SK-N-SH (cell line): Measurements from ENCODE around the gene GRB2. TPM values are rescaled to one million over a fixed set of nuclear protein-coding genes. Genes with fewer than 3 reads are reported as not detected.

Experiments
- CTCF ChIA-PET: fragments of 300-600, 350-600 bp; formaldehyde crosslinking; extraction: SDS; loops from one replicate; lab custom pipeline; 2021; lab: Yijun Ruan, JAX
- POLR2A ChIA-PET: fragments of 350-600 bp; sonication (Branson Sonifier 250); formaldehyde crosslinking; extraction: SDS; loops from one replicate; lab custom pipeline; 2020; ENCODE audit warnings: antibody characterized with exemption, inconsistent platforms; lab: Yijun Ruan, JAX
- DNase-seq: peaks from one replicate; pipeline ENCODE4 v3.0.0; 2012
- H2AFZ ChIP-seq: fragments of 200-600 bp; sonication (generic); 2 replicates; pipeline ENCODE4 v1.8.1; 2016; ENCODE audit warnings: antibody characterized with exemption, mild to moderate bottlenecking, low read depth
- H3F3A ChIP-seq: fragments of 200-600 bp; sonication (generic); replicated peaks from 2 replicates; pipeline ENCODE3; 2016; ENCODE audit warnings: antibody characterized with exemption, mild to moderate bottlenecking; ENCODE audit not compliant: insufficient read depth
- H3K27ac ChIP-seq, 2 experiments: fragments of 200-500 bp in 1 of 2; fragments of 200-600 bp in 1 of 2; sonication (Bioruptor generic) in 1 of 2; sonication (generic), shearing (Covaris generic) in 1 of 2; 2 replicates each; pipeline versions ENCODE4 v1.5.1 to v1.6.1; 2014 to 2016; ENCODE audit warnings: low read depth in 2 of 2, inconsistent platforms in 1 of 2, low read length in 1 of 2, mild to moderate bottlenecking in 1 of 2, mixed read lengths in 1 of 2
- H3K27me3 ChIP-seq: fragments of 200-600 bp; sonication (generic), shearing (Covaris generic); 2 replicates; pipeline ENCODE4 v1.6.1; 2016; ENCODE audit warnings: mixed run types; ENCODE audit not compliant: insufficient read depth
- H3K36me3 ChIP-seq, 2 experiments: fragments of 200-500 bp in 1 of 2; fragments of 200-600 bp in 1 of 2; sonication (Bioruptor generic) in 1 of 2; sonication (generic) in 1 of 2; replicated peaks in 1 of 2; 2 replicates each; pipeline versions ENCODE3 to v1.5.1; 2014 to 2016; ENCODE audit warnings: low read length in 1 of 2, mild to moderate bottlenecking in 1 of 2; ENCODE audit not compliant: insufficient read depth in 2 of 2, control insufficient read depth in 1 of 2
- H3K4me1 ChIP-seq, 2 experiments: fragments of 200-500 bp in 1 of 2; fragments of 200-600 bp in 1 of 2; sonication (Bioruptor generic) in 1 of 2; sonication (generic), shearing (Covaris generic) in 1 of 2; 2 replicates each; pipeline versions ENCODE4 v1.5.1 to v1.6.1; 2014 to 2016; ENCODE audit warnings: low read depth in 1 of 2, low read length in 1 of 2, mixed run types in 1 of 2; ENCODE audit not compliant: insufficient read depth in 2 of 2, control insufficient read depth in 1 of 2
- H3K4me2 ChIP-seq: fragments of 200-600 bp; sonication (generic), shearing (Covaris generic); 2 replicates; pipeline ENCODE4 v1.6.1; 2017; ENCODE audit warnings: mixed run types
- H3K4me3 ChIP-seq, 2 experiments: fragments of 200-500 bp in 1 of 2; fragments of 200-600 bp in 1 of 2; sonication (Bioruptor generic) in 1 of 2; sonication (generic), shearing (Covaris generic) in 1 of 2; 2 replicates each; pipeline versions ENCODE4 v1.5.1 to v1.8.1; 2014 to 2016; ENCODE audit warnings: low read depth in 2 of 2, inconsistent platforms in 1 of 2, low read length in 1 of 2, mild to moderate bottlenecking in 1 of 2, mixed read lengths in 1 of 2, moderate library complexity in 1 of 2
- H3K79me2 ChIP-seq: fragments of 200-600 bp; sonication (generic); 2 replicates; pipeline ENCODE4 v1.8.1; 2017; ENCODE audit warnings: mild to moderate bottlenecking; ENCODE audit not compliant: insufficient read depth
- H3K9ac ChIP-seq: fragments of 200-600 bp; sonication (generic); 2 replicates; pipeline ENCODE4 v1.6.1; 2017; ENCODE audit warnings: mixed run types
- H3K9me2 ChIP-seq: fragments of 200-600 bp; sonication (generic); 2 replicates; pipeline ENCODE4 v1.6.1; 2017; ENCODE audit warnings: mixed run types
- H3K9me3 ChIP-seq: fragments of 200-600 bp; sonication (generic); 2 replicates; pipeline ENCODE4 v1.6.1; 2017; ENCODE audit warnings: mixed run types, mild to moderate bottlenecking, moderate library complexity
- H4K20me1 ChIP-seq: fragments of 200-600 bp; sonication (generic); 2 replicates; pipeline ENCODE4 v1.6.1; 2017; ENCODE audit warnings: mild to moderate bottlenecking, mixed run types; ENCODE audit not compliant: insufficient read depth
- CHD2 ChIP-seq: fragments of 150-350 bp; IDR thresholded peaks from 2 replicates; pipeline ENCODE4 v1.6.1; 2018; ENCODE audit warnings: low read length; ENCODE audit not compliant: partially characterized antibody
- ELF1 ChIP-seq: IDR thresholded peaks from 2 replicates; pipeline ENCODE4 v1.4.0; 2012
- EP300 ChIP-seq, 2 experiments: IDR thresholded peaks; 2 replicates each; pipeline versions ENCODE4 v1.4.0 to v1.6.1; 2012; ENCODE audit warnings: borderline replicate concordance in 1 of 2, low read depth in 1 of 2, low read length in 1 of 2
- EZH2phosphoT487 ChIP-seq: fragments of 200-600 bp; sonication (generic); IDR thresholded peaks from 2 replicates; pipeline ENCODE4 v1.6.1; 2017; ENCODE audit warnings: low read depth, mixed run types, mild to moderate bottlenecking, antibody characterized with exemption, moderate library complexity, borderline replicate concordance
- FOXJ3 ChIP-seq: sonication (generic); formaldehyde crosslinking; IDR thresholded peaks from 2 replicates; pipeline ENCODE4 v1.5.1; 2020; ENCODE audit warnings: mild to moderate bottlenecking, missing genetic modification reagents
- FOXM1 ChIP-seq: IDR thresholded peaks from 2 replicates; pipeline ENCODE4 v1.4.0; 2012; ENCODE audit warnings: low read depth, mild to moderate bottlenecking
- GABPA ChIP-seq: IDR thresholded peaks from 2 replicates; pipeline ENCODE4 v1.4.0; 2012; ENCODE audit warnings: low read depth, mild to moderate bottlenecking
- GATA2 ChIP-seq: sonication (generic); formaldehyde crosslinking; IDR thresholded peaks from 2 replicates; pipeline ENCODE4 v1.5.0; 2020; ENCODE audit warnings: mild to moderate bottlenecking, missing genetic modification reagents
- JUND ChIP-seq: IDR thresholded peaks from 2 replicates; pipeline ENCODE4 v1.4.0; 2012
- MEF2A ChIP-seq: IDR thresholded peaks from 2 replicates; pipeline ENCODE4 v1.4.0; 2012; ENCODE audit warnings: low read depth, borderline replicate concordance
- MXI1 ChIP-seq: IDR thresholded peaks from 2 replicates; pipeline ENCODE4 v1.6.1; 2012; ENCODE audit warnings: mild to moderate bottlenecking, low read depth, low read length, improper control_type of control experiment
- NFIC ChIP-seq: IDR thresholded peaks from 2 replicates; pipeline ENCODE4 v1.4.0; 2012; ENCODE audit warnings: borderline replicate concordance
- POLR2AphosphoS5 ChIP-seq: IDR thresholded peaks from 2 replicates; pipeline ENCODE4 v1.6.1; 2012; ENCODE audit warnings: low read depth, low read length
- RAD21 ChIP-seq: IDR thresholded peaks from 2 replicates; pipeline ENCODE4 v1.6.1; 2012; ENCODE audit warnings: mild to moderate bottlenecking, low read length
- RCOR1 ChIP-seq: fragments of 150-350 bp; IDR thresholded peaks from 2 replicates; pipeline ENCODE4 v1.6.1; 2017; ENCODE audit warnings: antibody characterized with exemption, low read length
- TAF1 ChIP-seq: IDR thresholded peaks from 2 replicates; pipeline ENCODE4 v1.6.1; 2012; ENCODE audit warnings: low read depth, mild to moderate bottlenecking, low read length, moderate library complexity, borderline replicate concordance
- WGBS: methylation state at CpG from one replicate; pipeline ENCODE4 v1.1.6; 2017; ENCODE audit warnings: low lambda C conversion rate; 5-methylcytosine and 5-hydroxymethylcytosine counted together
- polyA plus RNA-seq, 3 experiments: library from polyadenylated mRNA; depleted of rRNA; stranded (reverse); fragments of >200 nt; gene quantifications; 2 replicates each; pipeline ENCODE4 v1.2.3, GENCODE V29; 2012
- TF ChIP-seq, protein P1 (sequence below): IDR thresholded peaks from 2 replicates; pipeline ENCODE4 v1.4.0; 2012; ENCODE audit warnings: low read depth
- TF ChIP-seq, protein P2 (sequence below): fragments of 200-600 bp; sonication (generic); IDR thresholded peaks from 2 replicates; pipeline ENCODE4 v1.6.1; 2017; ENCODE audit warnings: antibody characterized with exemption, mild to moderate bottlenecking, moderate library complexity
- TF ChIP-seq, protein P3 (sequence below): IDR thresholded peaks from 2 replicates; pipeline ENCODE4; 2012

GRB2 gene
- polyA plus RNA-seq, 1 of the 3 experiments (the other 2 are of a cell fraction): 89.6 TPM

DNA sequence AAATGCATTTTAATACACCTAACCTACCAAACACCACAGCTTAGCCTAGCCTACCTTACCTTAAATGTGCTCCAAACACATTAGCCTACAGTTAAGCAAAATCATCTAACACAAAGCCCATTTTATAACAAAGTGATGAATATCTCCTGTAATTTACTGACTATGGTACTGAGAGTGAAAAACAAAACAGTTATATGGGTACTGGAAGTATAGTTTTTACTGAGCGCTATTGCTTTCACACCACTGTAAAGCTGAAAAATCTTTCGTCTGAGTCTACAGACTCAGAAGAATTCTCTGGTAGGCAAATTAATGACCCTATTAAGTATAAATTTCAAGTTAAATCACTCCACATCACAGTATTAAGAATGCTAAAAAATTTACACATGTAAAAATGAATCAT lies 3.5 kb downstream of the GRB2 start:
- Histone ChIP-seq H3K4me2 (no peak overlapping the region), H3K4me3 (no peak overlapping the region), H3K9me2 (no peaks in the 10 kb centered on the region), H4K20me1 (peaks cover 49% of the 10 kb centered on the region), H2AFZ (no peak overlapping the region), H3K27ac (peak overlapping the region in 1 of 2 experiments; percentile 34; a peak in 1 of 4 replicates), H3K9me3 (no peaks in the 10 kb centered on the region), H3K9ac (no peak overlapping the region), H3K36me3 (no peaks in the 10 kb centered on the region), H3K27me3 (no peaks in the 10 kb centered on the region), H3F3A (peaks cover 19% of the 10 kb centered on the region)
- 99% methylated on average over 2 of the region's 2 CpGs for WGBS
- no peak for DNase-seq
- ChIA-PET CTCF (interaction anchor here (0.6 to 2.5 kb wide), 10 partner anchors 10 to 288 kb away, joined by 3 to 33 read pairs (median 6); partner anchors contain the start of genes GGA3, MIF4GD and MRPS7), POLR2A (no interaction called here)
- TF ChIP-seq CHD2: no peak
- TF ChIP-seq RCOR1: no peak
- no peak for TF ChIP-seq TAF1
- no peak for TF ChIP-seq JUND
- TF ChIP-seq FOXJ3: no peak
- TF ChIP-seq MXI1: no peak
- TF ChIP-seq, protein P1, sequence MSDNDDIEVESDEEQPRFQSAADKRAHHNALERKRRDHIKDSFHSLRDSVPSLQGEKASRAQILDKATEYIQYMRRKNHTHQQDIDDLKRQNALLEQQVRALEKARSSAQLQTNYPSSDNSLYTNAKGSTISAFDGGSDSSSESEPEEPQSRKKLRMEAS: no peak
- TF ChIP-seq, all 33 proteins: peak for 0
- Histone ChIP-seq H3K79me2 (peaks cover 85% of the 10 kb centered on the region), H3K4me1 (peaks cover 4 to 6% of the 10 kb centered on the region in 2 experiments; a peak in 3 of 4 replicates)

DNA sequence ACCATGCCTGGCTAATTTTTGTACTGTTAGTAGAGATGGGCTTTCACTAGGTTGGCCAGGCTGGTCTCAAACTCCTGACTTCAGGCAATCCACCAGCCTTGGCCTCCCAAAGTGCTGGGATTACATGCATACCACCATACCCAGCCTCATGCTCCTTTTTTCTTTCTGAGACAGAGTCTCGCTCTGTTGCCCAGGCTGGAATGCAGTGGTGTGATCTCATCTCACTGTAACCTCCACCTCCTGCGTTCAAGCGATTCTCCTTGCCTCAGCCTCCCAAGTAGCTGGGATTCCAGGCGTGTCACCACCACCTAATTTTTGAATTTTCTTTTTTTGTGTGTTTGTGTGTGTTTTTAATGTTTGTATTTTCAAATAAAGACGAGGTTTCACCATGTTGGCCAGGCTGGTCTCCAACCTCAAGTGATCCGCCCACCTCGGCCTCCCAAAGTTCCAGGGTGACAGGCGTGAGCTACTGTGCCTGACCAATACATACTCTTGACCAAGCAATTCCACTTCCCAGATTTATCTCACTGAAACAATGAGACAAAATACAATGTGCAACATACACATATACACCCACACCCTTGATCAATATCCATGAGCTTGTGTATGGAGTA lies 5.0 kb downstream of the GRB2 start:
- Histone ChIP-seq H4K20me1 (peaks cover 49% of the 10 kb centered on the region), H2AFZ (no peak overlapping the region), H3K9ac (no peak overlapping the region), H3K27me3 (no peaks in the 10 kb centered on the region), H3K9me2 (no peaks in the 10 kb centered on the region), H3K4me3 (no peak overlapping the region), H3F3A (peaks cover 23% of the 10 kb centered on the region), H3K79me2 (peaks cover 100% of the 10 kb centered on the region), H3K27ac (no peak overlapping the region), H3K4me1 (peaks cover 2 to 4% of the 10 kb centered on the region in 2 experiments; a peak in 3 of 4 replicates), H3K9me3 (no peaks in the 10 kb centered on the region), H3K36me3 (no peaks in the 10 kb centered on the region), H3K4me2 (no peak overlapping the region)
- CTCF ChIA-PET: interaction anchor here (1.0 to 2.5 kb wide), 7 partner anchors 12 to 286 kb away, joined by 3 to 33 read pairs (median 7); partner anchors contain the start of genes MIF4GD and SLC25A19
- POLR2A ChIA-PET: interaction anchor here (0.7 kb wide), 1 partner anchor 179 kb away, joined by 3 read pairs; no protein-coding TSS in a partner anchor
- TF ChIP-seq MEF2A: no peak
- no peak for TF ChIP-seq EZH2phosphoT487
- TF ChIP-seq FOXM1: no peak
- 91% methylated on average over 8 of the region's 8 CpGs for WGBS
- DNase-seq: no peak

DNA sequence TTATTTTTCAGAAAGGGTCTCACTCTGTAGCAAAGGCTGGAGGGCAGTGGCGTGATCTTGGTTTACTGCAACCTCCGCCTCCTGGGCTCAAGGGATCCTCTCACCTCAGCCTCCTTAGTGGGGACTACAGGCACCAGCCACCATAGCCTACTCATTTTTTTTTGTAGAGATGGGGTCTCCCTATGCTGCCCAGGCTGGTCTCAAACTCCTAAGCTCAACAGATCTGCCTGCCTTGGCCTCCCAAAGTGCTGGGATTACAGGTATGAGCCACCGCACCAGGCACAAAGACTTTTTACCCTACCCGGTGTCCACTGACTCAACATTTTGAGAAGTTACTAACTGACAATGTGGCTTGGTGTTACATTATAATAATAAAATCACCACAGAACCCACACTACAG lies 7.2 kb downstream of the GRB2 start:
- Histone ChIP-seq H3K4me2 (no peak overlapping the region), H3K27ac (no peak overlapping the region), H3K9ac (no peak overlapping the region), H4K20me1 (peaks cover 34% of the 10 kb centered on the region), H3K4me1 (peaks cover 2 to 7% of the 10 kb centered on the region in 2 experiments; a peak in 2 of 4 replicates), H3K9me2 (no peaks in the 10 kb centered on the region), H3K9me3 (no peaks in the 10 kb centered on the region), H3K79me2 (peaks cover 97% of the 10 kb centered on the region), H3K27me3 (no peaks in the 10 kb centered on the region), H3K36me3 (no peaks in the 10 kb centered on the region), H2AFZ (no peak overlapping the region), H3F3A (peaks cover 29% of the 10 kb centered on the region), H3K4me3 (no peak overlapping the region)
- ChIA-PET CTCF (interaction anchor here (1.3 to 6.7 kb wide), 4 partner anchors 11 to 128 kb away, joined by 5 to 53 read pairs (median 12); partner anchors contain the start of gene MIF4GD), POLR2A (no interaction called here)
- no peak for TF ChIP-seq RAD21
- TF ChIP-seq MEF2A: no peak
- TF ChIP-seq CHD2: no peak
- no peak for TF ChIP-seq EP300 (IDR thresholded peaks at IDR 0.05; ENCODE audit: borderline replicate concordance in 1 of 2, low read depth in 1 of 2, low read length in 1 of 2)
- TF ChIP-seq ELF1: no peak
- TF ChIP-seq, protein P2, sequence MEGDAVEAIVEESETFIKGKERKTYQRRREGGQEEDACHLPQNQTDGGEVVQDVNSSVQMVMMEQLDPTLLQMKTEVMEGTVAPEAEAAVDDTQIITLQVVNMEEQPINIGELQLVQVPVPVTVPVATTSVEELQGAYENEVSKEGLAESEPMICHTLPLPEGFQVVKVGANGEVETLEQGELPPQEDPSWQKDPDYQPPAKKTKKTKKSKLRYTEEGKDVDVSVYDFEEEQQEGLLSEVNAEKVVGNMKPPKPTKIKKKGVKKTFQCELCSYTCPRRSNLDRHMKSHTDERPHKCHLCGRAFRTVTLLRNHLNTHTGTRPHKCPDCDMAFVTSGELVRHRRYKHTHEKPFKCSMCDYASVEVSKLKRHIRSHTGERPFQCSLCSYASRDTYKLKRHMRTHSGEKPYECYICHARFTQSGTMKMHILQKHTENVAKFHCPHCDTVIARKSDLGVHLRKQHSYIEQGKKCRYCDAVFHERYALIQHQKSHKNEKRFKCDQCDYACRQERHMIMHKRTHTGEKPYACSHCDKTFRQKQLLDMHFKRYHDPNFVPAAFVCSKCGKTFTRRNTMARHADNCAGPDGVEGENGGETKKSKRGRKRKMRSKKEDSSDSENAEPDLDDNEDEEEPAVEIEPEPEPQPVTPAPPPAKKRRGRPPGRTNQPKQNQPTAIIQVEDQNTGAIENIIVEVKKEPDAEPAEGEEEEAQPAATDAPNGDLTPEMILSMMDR: no peak
- no peak for TF ChIP-seq GABPA
- no peak for TF ChIP-seq RCOR1
- no peak for TF ChIP-seq FOXM1
- TF ChIP-seq, protein P3, sequence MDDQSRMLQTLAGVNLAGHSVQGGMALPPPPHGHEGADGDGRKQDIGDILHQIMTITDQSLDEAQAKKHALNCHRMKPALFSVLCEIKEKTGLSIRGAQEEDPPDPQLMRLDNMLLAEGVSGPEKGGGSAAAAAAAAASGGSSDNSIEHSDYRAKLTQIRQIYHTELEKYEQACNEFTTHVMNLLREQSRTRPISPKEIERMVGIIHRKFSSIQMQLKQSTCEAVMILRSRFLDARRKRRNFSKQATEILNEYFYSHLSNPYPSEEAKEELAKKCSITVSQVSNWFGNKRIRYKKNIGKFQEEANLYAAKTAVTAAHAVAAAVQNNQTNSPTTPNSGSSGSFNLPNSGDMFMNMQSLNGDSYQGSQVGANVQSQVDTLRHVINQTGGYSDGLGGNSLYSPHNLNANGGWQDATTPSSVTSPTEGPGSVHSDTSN: no peak
- TF ChIP-seq GATA2 (CRISPR knock-in tag): no peak
- TF ChIP-seq POLR2AphosphoS5: no peak
- TF ChIP-seq NFIC: no peak
- 97% methylated on average over 4 of the region's 4 CpGs for WGBS
- DNase-seq: no peak
